Neural cell (in vitro differentiated cells): Measurements from ENCODE around the gene SMC3. TPM values are rescaled to one million over a fixed set of nuclear protein-coding genes. Genes with fewer than 3 reads are reported as not detected.
"Not testable (repeated sequence)": the region's sequence is repeated elsewhere in the genome, so short reads cannot be mapped to it uniquely, and the experiment has no call there.

Source experiments
- H2AFZ ChIP-seq: fragments of 200-600, 300-800 bp; sonication (generic), shearing (Covaris generic); 2 replicates; pipeline ENCODE4 v1.6.0; 2014; ENCODE audit warnings: low read depth, mild to moderate bottlenecking, antibody characterized with exemption, low read length, moderate library complexity
- H3F3A ChIP-seq: fragments of 200-600 bp; shearing (Covaris generic); 2 replicates; pipeline ENCODE4 v1.6.1; 2016; ENCODE audit warnings: mild to moderate bottlenecking, moderate library complexity, mixed read lengths, antibody characterized with exemption, low read length; ENCODE audit not compliant: insufficient read depth, poor library complexity, severe bottlenecking
- H3K27ac ChIP-seq: fragments of 200-600, 300-800 bp; sonication (generic), shearing (Covaris generic); 2 replicates; pipeline ENCODE4 v1.5.1; 2014; ENCODE audit warnings: mild to moderate bottlenecking, low read length, moderate library complexity
- H3K27me3 ChIP-seq: fragments of 300-800, 200-600 bp; sonication (generic), shearing (Covaris generic); 2 replicates; pipeline ENCODE4 v1.6.0; 2014; ENCODE audit warnings: mild to moderate bottlenecking, low read depth, low read length, moderate library complexity; ENCODE audit not compliant: insufficient read depth
- H3K36me3 ChIP-seq: fragments of 300-800, 200-600 bp; sonication (generic), shearing (Covaris generic); 2 replicates; pipeline ENCODE4 v1.5.1; 2014; ENCODE audit warnings: mild to moderate bottlenecking, antibody characterized with exemption, low read length, moderate library complexity; ENCODE audit not compliant: insufficient read depth
- H3K4me2 ChIP-seq: fragments of 300-800, 200-600 bp; sonication (generic), shearing (Covaris generic); 2 replicates; pipeline ENCODE4 v1.6.0; 2014; ENCODE audit warnings: mild to moderate bottlenecking, low read length
- H3K4me3 ChIP-seq: fragments of 300-800, 200-600 bp; sonication (generic), shearing (Covaris generic); 2 replicates; pipeline ENCODE4 v1.5.1; 2014; ENCODE audit warnings: mild to moderate bottlenecking, low read length, moderate library complexity
- H3K79me2 ChIP-seq: fragments of 200-600 bp; shearing (Covaris generic); replicated peaks from 2 replicates; pipeline ENCODE4 v1.6.0; 2014; ENCODE audit warnings: mild to moderate bottlenecking, low read length, moderate library complexity; ENCODE audit not compliant: insufficient read depth
- H3K9ac ChIP-seq: fragments of 300-800, 200-600 bp; sonication (generic), shearing (Covaris generic); 2 replicates; pipeline ENCODE4 v1.6.1; 2016; ENCODE audit warnings: mild to moderate bottlenecking, low read length, mixed read lengths
- H3K9me2 ChIP-seq: fragments of 200-600 bp; shearing (Covaris generic); 2 replicates; pipeline ENCODE4 v1.6.1; 2016; ENCODE audit warnings: mild to moderate bottlenecking, low read length, mixed read lengths; ENCODE audit not compliant: insufficient read depth
- H3K9me3 ChIP-seq: fragments of 200-600, 300-800 bp; sonication (generic), shearing (Covaris generic); 2 replicates; pipeline ENCODE4 v1.6.1; 2016; ENCODE audit warnings: mild to moderate bottlenecking, mixed run types, low read length, moderate library complexity, mixed read lengths
- H4K20me1 ChIP-seq: fragments of 200-600 bp; shearing (Covaris generic); 2 replicates; pipeline ENCODE4 v1.6.1; 2016; ENCODE audit warnings: mild to moderate bottlenecking, mixed run types; ENCODE audit not compliant: insufficient read depth
- CTCF ChIP-seq: fragments of 450-650 bp; IDR thresholded peaks from 2 replicates; pipeline ENCODE4 v1.5.1; 2014; ENCODE audit warnings: antibody characterized with exemption, mild to moderate bottlenecking, moderate library complexity; ENCODE audit not compliant: poor library complexity, severe bottlenecking
- EP300 ChIP-seq: fragments of 450-650 bp; conservative IDR thresholded peaks from 2 replicates; pipeline ENCODE4 v1.6.1; 2014; ENCODE audit warnings: antibody characterized with exemption, mild to moderate bottlenecking, moderate library complexity; ENCODE audit not compliant: poor library complexity, severe bottlenecking
- EZH2 ChIP-seq: fragments of 200-600, 300-800 bp; shearing (Covaris generic), sonication (generic); IDR thresholded peaks from 2 replicates; pipeline ENCODE4 v1.6.1; 2014; ENCODE audit warnings: antibody characterized with exemption, low read length, borderline replicate concordance, mild to moderate bottlenecking; ENCODE audit not compliant: insufficient read depth, poor library complexity, severe bottlenecking
- MXI1 ChIP-seq: fragments of 450-650 bp; conservative IDR thresholded peaks from 2 replicates; pipeline ENCODE4 v1.6.1; 2014; ENCODE audit warnings: antibody characterized with exemption, mild to moderate bottlenecking; ENCODE audit not compliant: poor library complexity, severe bottlenecking
- POLR2AphosphoS5 ChIP-seq: IDR thresholded peaks from 2 replicates; pipeline ENCODE4 v1.6.1; 2012
- RAD21 ChIP-seq: fragments of 450-650 bp; conservative IDR thresholded peaks from 2 replicates; pipeline ENCODE4 v1.6.1; 2014; ENCODE audit warnings: antibody characterized with exemption, mild to moderate bottlenecking, moderate library complexity
- REST ChIP-seq: IDR thresholded peaks from 2 replicates; pipeline ENCODE4 v1.6.1; 2012; ENCODE audit warnings: borderline replicate concordance
- SMC3 ChIP-seq: fragments of 450-650 bp; conservative IDR thresholded peaks from 2 replicates; pipeline ENCODE4 v1.6.1; 2014; ENCODE audit warnings: antibody characterized with exemption, mild to moderate bottlenecking, moderate library complexity; ENCODE audit not compliant: poor library complexity
- TAF1 ChIP-seq: IDR thresholded peaks from 2 replicates; pipeline ENCODE4 v1.6.1; 2012; ENCODE audit warnings: low read depth
- polyA plus RNA-seq: library from polyadenylated mRNA; depleted of rRNA; stranded (reverse); fragments of >200 nt; gene quantifications from 2 replicates; pipeline ENCODE4 v1.2.3, GENCODE V29; 2014

SMC3 gene
- polyA plus RNA-seq, 1 donor from 2014 or later: 67.7 TPM

- Histone ChIP-seq H3K9me2 (no peaks in the 10 kb centered on the region), H4K20me1 (no peaks in the 10 kb centered on the region), H3K9ac (no peak overlapping the region), H2AFZ (no peak overlapping the region), H3K27me3 (peaks cover 3% of the 10 kb centered on the region), H3K36me3 (no peaks in the 10 kb centered on the region), H3K27ac (no peak overlapping the region), H3K4me2 (no peak overlapping the region), H3K9me3 (no peaks in the 10 kb centered on the region), H3K4me3 (no peak overlapping the region), H3K79me2 (no peaks in the 10 kb centered on the region), H3F3A (no peaks in the 10 kb centered on the region)
- TF ChIP-seq REST: no peak
- TF ChIP-seq EP300: no peak
- no peak for TF ChIP-seq CTCF
- TF ChIP-seq POLR2AphosphoS5: no peak
- TF ChIP-seq RAD21: no peak
- no peak for TF ChIP-seq MXI1
Observed at GRCh38 chr10:110531687-110532086, 35.8 kb upstream of the SMC3 start.

- H3K79me2 ChIP-seq, H3K27ac ChIP-seq, H2AFZ ChIP-seq, H3K4me2 ChIP-seq, H3K27me3 ChIP-seq, H3K9ac ChIP-seq, H3K36me3 ChIP-seq, H3K9me2 ChIP-seq, H3K4me3 ChIP-seq, H3F3A ChIP-seq, H3K9me3 ChIP-seq, H4K20me1 ChIP-seq: not testable (repeated sequence)
Observed at GRCh38 chr10:110532628-110533027, 34.9 kb upstream of the SMC3 start.

- H3K9ac ChIP-seq: no peak overlapping the region
- H3K36me3 ChIP-seq: no peaks in the 10 kb centered on the region
- H4K20me1 ChIP-seq: no peaks in the 10 kb centered on the region
- no peak overlapping the region for H3K27ac ChIP-seq
- H2AFZ ChIP-seq: no peak overlapping the region
- H3F3A ChIP-seq: no peaks in the 10 kb centered on the region
- no peaks in the 10 kb centered on the region for H3K9me2 ChIP-seq
- H3K4me2 ChIP-seq: no peak overlapping the region
- H3K79me2 ChIP-seq: no peaks in the 10 kb centered on the region
- H3K27me3 ChIP-seq: peaks cover 3% of the 10 kb centered on the region
- TF ChIP-seq EZH2 (no peak), RAD21 (no peak), EP300 (no peak), CTCF (no peak), MXI1 (no peak), REST (no peak), SMC3 (no peak), TAF1 (no peak), POLR2AphosphoS5 (no peak)
- H3K9me3 ChIP-seq: no peaks in the 10 kb centered on the region
- no peak overlapping the region for H3K4me3 ChIP-seq
Observed at GRCh38 chr10:110533149-110533548, 34.3 kb upstream of the SMC3 start.
